DOHH2 (cell line): Measurements from ENCODE around the gene CACNA1B.

Source experiments
- H3F3A ChIP-seq: fragments of 200-600 bp; sonication (generic), shearing (Covaris generic); 2 replicates; pipeline ENCODE4 v1.6.0; 2016; ENCODE audit warnings: antibody characterized with exemption, mild to moderate bottlenecking; ENCODE audit not compliant: control insufficient read depth, insufficient read depth
- H3K27ac ChIP-seq: fragments of 200-600 bp; sonication (generic); 2 replicates; pipeline ENCODE4 v1.5.1; 2014; ENCODE audit warnings: low read depth, mild to moderate bottlenecking, low read length, moderate library complexity
- H3K27me3 ChIP-seq: fragments of 200-600 bp; sonication (generic); 2 replicates; pipeline ENCODE4 v1.6.1; 2014; ENCODE audit warnings: mild to moderate bottlenecking, low read length, mixed read lengths; ENCODE audit not compliant: control insufficient read depth
- H3K36me3 ChIP-seq: fragments of 200-600 bp; sonication (generic); 2 replicates; pipeline ENCODE4 v1.6.1; 2014; ENCODE audit warnings: mild to moderate bottlenecking, low read length, moderate library complexity, mixed read lengths; ENCODE audit not compliant: control insufficient read depth
- H3K4me1 ChIP-seq: fragments of 200-600 bp; sonication (generic); 2 replicates; pipeline ENCODE4 v1.6.1; 2014; ENCODE audit warnings: mild to moderate bottlenecking, low read length, mixed read lengths; ENCODE audit not compliant: control insufficient read depth
- H3K4me2 ChIP-seq: fragments of 200-600 bp; sonication (generic); 2 replicates; pipeline ENCODE4 v1.6.0; 2014; ENCODE audit warnings: mild to moderate bottlenecking, low read length, moderate library complexity
- H3K4me3 ChIP-seq: fragments of 200-600 bp; sonication (generic); 2 replicates; pipeline ENCODE4 v1.5.1; 2014; ENCODE audit warnings: mild to moderate bottlenecking, low read length, mixed read lengths
- H3K79me2 ChIP-seq: fragments of 200-600 bp; sonication (generic); 2 replicates; pipeline ENCODE4 v1.6.1; 2014; ENCODE audit warnings: mild to moderate bottlenecking, low read length, mixed read lengths; ENCODE audit not compliant: control insufficient read depth
- H3K9me2 ChIP-seq: fragments of 200-600 bp; sonication (generic); replicated peaks from 2 replicates; pipeline ENCODE4 v1.6.1; 2014; ENCODE audit warnings: mild to moderate bottlenecking, low read length, mixed read lengths; ENCODE audit not compliant: control insufficient read depth
- H3K9me3 ChIP-seq: fragments of 200-600 bp; sonication (generic); 2 replicates; pipeline ENCODE4 v1.6.1; 2014; ENCODE audit warnings: antibody characterized with exemption, low read length, mixed read lengths; ENCODE audit not compliant: control insufficient read depth, insufficient read depth
- H4K20me1 ChIP-seq: fragments of 200-600 bp; sonication (generic); 2 replicates; pipeline ENCODE4 v1.6.0; 2014; ENCODE audit warnings: low read depth, mild to moderate bottlenecking, antibody characterized with exemption, low read length, moderate library complexity; ENCODE audit not compliant: control insufficient read depth, insufficient read depth
- EZH2phosphoT487 ChIP-seq: fragments of 200-600 bp; sonication (generic); IDR thresholded peaks from 2 replicates; pipeline ENCODE4 v1.6.1; 2017; ENCODE audit warnings: borderline replicate concordance, mild to moderate bottlenecking, antibody characterized with exemption, low read length, moderate library complexity, mixed read lengths
- TF ChIP-seq, protein P1 (sequence below): fragments of 200-600 bp; sonication (generic); IDR thresholded peaks from one replicate; pipeline ENCODE4 v1.5.1; 2014; ENCODE audit warnings: antibody characterized with exemption, mild to moderate bottlenecking, low read depth, low read length; ENCODE audit not compliant: poor library complexity, severe bottlenecking

The CACNA1B gene

DNA sequence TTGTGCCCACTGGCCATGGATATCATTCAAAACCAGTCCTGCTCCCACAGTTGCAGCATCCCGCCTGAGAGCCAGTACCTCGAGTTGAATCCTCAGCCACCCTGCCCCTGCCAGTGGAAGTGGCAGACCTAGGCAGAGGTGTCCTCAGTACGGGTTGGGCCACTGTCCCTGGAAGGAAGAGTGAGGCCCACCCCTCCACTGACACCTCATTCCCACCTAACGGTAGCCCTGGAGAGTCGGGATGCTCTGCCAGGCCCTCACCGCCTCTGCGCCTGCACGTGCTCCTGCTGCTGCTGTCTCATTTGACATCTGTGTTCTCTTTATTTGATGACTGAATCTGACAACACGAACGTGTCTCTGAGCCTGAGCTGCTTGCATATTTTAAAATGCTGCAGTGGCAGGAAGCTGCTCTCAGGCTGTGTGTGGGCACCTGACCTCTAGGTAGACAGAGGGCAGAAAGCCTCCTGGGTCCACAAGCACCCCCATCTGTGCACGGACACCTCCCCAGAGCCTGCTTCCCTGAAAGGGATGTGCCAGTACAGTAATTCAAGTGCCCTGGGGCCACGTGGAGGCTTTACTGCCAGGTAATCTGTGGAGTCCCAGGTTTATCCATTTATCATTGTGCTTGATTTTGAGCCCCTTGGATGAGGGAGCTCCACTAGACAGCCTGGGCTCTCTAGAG, 194.7 kb downstream of the CACNA1B start:
- Histone ChIP-seq H4K20me1 (no peaks in the 10 kb centered on the region), H3K9me3 (no peaks in the 10 kb centered on the region), H3K9me2 (no peaks in the 10 kb centered on the region), H3K27ac (no peak overlapping the region), H3K4me3 (no peak overlapping the region), H3K79me2 (no peaks in the 10 kb centered on the region), H3K36me3 (no peaks in the 10 kb centered on the region), H3K27me3 (no peaks in the 10 kb centered on the region), H3K4me2 (no peak overlapping the region), H3F3A (no peaks in the 10 kb centered on the region), H3K4me1 (no peaks in the 10 kb centered on the region)
- TF ChIP-seq EZH2phosphoT487, result no peak
- TF ChIP-seq, protein P1, sequence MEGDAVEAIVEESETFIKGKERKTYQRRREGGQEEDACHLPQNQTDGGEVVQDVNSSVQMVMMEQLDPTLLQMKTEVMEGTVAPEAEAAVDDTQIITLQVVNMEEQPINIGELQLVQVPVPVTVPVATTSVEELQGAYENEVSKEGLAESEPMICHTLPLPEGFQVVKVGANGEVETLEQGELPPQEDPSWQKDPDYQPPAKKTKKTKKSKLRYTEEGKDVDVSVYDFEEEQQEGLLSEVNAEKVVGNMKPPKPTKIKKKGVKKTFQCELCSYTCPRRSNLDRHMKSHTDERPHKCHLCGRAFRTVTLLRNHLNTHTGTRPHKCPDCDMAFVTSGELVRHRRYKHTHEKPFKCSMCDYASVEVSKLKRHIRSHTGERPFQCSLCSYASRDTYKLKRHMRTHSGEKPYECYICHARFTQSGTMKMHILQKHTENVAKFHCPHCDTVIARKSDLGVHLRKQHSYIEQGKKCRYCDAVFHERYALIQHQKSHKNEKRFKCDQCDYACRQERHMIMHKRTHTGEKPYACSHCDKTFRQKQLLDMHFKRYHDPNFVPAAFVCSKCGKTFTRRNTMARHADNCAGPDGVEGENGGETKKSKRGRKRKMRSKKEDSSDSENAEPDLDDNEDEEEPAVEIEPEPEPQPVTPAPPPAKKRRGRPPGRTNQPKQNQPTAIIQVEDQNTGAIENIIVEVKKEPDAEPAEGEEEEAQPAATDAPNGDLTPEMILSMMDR, result no peak

DNA sequence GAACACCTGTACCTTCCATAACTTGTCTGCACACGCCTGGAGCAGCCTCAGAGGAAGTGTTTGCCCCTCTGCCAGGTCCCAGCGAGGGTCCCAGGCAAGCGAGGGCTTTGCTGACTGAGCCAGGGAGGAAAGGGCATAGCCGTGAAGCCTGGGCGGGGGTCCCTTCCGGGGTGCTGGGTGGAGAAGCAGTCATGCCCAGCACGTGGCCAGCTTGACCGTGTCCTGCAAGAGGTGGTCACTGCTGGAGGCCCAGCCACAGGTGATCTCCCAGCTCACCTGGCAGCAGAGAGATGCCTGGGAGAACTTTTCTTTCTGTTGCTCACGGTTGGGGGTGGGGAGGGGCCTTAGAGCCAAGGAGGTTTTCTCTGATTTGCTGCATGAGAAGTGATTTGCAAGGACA, 195.3 kb downstream of the CACNA1B start:
- Histone ChIP-seq H3K4me3 (no peak overlapping the region), H3K79me2 (no peaks in the 10 kb centered on the region), H3K4me2 (no peak overlapping the region), H3K27me3 (no peaks in the 10 kb centered on the region), H3F3A (no peaks in the 10 kb centered on the region), H3K4me1 (no peaks in the 10 kb centered on the region), H3K9me2 (no peaks in the 10 kb centered on the region), H3K9me3 (no peaks in the 10 kb centered on the region), H3K27ac (no peak overlapping the region), H3K36me3 (no peaks in the 10 kb centered on the region), H4K20me1 (no peaks in the 10 kb centered on the region)
- TF ChIP-seq EZH2phosphoT487, result no peak
- TF ChIP-seq, protein P1, result no peak

DNA sequence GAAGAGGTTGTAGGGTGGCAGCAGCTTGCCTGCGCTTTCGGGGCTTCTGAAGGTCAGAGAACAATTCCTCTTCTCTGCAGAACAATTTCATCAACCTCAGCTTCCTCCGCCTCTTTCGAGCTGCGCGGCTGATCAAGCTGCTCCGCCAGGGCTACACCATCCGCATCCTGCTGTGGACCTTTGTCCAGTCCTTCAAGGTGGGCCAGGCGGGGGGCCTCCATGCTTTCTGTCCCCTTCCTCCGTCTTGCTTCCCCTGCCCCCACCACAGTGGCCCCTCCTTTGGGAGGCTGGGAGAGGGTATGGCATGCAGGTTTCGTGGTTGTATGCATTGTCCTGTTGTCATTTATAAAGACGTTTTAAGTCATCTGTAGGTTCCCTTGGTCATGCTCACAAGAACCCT, 195.8 kb downstream of the CACNA1B start:
- H3K27ac ChIP-seq, result no peak overlapping the region
- H3K9me2 ChIP-seq, result no peaks in the 10 kb centered on the region
- H3K36me3 ChIP-seq, result no peaks in the 10 kb centered on the region
- H3K27me3 ChIP-seq, result no peaks in the 10 kb centered on the region
- H3K79me2 ChIP-seq, result no peaks in the 10 kb centered on the region
- no peak overlapping the region for H3K4me3 ChIP-seq
- H3K9me3 ChIP-seq, result no peaks in the 10 kb centered on the region
- H3F3A ChIP-seq, result no peaks in the 10 kb centered on the region
- no peak overlapping the region for H3K4me2 ChIP-seq
- H4K20me1 ChIP-seq, result no peaks in the 10 kb centered on the region
- H3K4me1 ChIP-seq, result no peaks in the 10 kb centered on the region
- TF ChIP-seq, protein P1, result no peak
- no peak for TF ChIP-seq EZH2phosphoT487
